NCI-H748 treated with DMSO at 0.1 percent for 48 hours (cell line): ENCODE measurements around the gene CLTCL1.
"Not testable (repeated sequence)": the region's sequence is repeated elsewhere in the genome, so short reads cannot be mapped to it uniquely, and the experiment has no call there.

Experiments
- DNase-seq: peaks from one replicate; lab custom pipeline; 2025; lab: John Stamatoyannopoulos, UW

CLTCL1 gene

DNA sequence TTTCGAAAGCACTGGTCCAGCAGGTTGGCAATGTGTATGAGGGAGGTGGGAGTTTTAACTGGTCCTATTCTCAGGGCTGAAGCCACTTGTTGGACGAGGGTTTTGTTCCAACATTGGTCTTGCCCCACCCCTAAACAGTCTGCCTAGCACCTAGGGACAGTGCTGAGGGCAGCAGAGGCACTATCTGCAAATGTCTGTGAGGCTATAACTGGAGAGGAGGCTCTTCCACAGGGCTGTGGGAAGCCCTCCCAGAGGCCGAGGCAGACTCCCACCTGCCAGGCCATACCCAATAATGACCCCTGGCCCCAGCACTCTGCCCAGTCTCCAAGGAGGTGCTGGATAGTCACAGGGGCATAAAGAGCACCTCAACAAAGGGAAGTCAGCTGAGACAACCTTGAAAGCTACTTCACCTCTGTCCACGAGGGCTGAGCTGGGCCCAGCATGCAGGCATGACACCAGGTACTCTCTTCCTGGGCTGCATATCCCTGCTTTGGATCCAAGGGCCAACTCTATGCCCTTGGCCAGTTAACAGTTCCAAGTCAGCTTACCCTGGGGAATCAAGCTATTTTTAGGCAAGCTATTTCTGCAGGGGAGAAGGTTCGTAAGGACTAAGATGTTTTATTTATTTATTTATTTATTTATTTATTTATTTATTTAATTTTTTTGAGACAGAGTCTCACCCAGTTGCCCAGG lies 72.8 kb downstream of the CLTCL1 start:
- no peak for DNase-seq

DNA sequence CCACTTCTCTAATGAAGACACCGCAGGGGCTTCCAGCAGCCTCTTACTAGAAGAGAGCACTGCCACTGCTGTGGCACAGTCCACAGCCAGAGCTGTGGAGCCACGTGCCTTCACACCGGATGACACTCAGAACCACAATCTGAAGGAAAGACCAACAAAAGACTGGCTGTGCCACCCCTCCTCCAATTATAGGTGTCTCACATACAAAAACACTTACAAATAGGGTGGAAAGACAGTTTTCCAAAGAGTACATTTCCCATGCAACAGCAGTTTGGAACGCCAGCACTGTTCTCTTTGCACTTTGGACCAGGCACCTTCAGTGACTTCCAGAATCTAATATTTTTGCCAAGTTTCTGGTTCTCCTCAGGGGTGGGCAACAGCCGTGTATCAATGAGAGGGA lies 74.9 kb downstream of the CLTCL1 start:
- no peak for DNase-seq

DNA sequence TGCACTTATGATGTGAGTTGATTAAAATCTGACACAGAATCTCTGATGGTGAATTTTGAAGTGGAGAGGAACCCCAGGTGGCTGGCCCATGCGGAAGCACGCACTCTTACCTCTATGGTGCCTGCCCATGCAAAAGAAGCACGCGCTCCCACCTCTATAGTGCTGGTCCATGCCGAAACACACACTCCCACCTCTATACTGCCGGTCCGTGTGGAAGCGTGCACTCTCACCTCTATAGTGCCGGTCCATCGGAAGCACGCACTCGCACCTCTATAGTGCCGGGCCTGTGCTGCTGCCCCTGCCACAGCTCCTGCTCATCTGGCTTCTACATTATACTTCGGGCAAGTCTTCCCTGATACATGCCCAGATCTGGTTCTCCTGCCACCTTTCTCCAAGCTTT lies 76.2 kb downstream of the CLTCL1 start:
- DNase-seq: no peak

DNA sequence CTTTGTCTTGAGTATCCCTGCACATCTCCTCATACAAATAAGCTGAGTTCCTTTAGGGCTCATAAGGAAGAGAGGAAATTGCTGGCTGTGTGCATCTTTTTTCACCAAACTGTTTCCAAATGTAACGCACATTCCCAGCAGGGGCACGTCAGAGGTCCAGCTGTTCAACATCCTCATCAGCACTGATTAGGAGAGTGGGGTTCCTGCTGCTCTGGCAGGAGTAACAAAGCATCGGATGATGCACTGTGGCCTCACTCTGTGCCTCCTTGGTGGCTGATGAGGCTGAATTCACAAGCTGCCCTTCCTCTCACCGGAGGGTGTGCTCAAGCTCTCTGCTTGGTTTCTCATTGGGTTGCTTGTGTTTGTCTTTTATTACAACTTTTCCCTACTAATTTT lies 77.4 kb downstream of the CLTCL1 start:
- no peak for DNase-seq

DNA sequence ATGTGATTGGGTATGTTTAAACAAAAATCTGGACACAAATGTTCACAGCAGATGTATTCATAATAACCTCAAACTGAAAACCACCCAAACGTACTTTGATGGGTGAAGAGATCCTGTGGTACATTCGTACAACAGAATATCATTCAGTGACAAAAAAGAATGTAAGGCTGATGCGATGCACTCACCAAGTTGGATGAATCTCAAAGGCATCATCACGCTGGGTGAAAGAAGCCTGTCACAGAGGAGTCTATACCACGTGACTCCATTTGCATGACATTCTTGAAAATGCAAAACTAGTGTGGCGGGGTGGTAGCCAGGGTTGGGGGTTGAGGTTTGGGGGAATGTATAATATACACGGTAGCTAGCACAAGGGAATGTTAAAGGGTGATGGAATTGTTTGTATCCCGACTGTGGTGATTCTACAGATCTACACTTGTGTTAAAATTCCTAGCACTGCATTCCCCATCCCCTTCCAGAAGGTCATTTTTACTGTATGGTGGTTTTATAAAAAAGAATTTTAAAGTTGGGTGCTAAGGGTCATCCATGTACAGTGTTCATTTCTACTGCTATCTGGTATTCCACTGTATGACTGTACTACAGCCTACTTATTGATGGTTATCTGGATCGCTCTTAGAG lies 78.0 kb downstream of the CLTCL1 start:
- DNase-seq: no peak

DNA sequence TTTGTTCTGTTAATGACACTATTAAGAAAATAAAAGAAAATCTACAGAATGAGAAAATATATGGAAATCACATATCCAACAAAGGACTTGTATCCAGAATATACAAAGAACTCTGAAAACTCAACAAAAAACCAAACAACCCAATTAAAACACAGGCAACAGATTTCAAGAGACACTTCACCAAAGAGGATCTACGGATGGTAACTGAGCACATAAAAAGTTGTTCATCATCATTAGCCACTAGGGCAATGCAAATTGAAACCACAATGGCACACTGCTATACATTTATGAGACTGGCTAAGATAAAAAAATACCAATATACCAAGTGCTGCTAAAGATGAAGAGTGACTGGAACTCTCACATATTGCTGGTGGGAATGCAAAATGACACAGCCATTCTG lies 78.5 kb downstream of the CLTCL1 start:
- no peak for DNase-seq

DNA sequence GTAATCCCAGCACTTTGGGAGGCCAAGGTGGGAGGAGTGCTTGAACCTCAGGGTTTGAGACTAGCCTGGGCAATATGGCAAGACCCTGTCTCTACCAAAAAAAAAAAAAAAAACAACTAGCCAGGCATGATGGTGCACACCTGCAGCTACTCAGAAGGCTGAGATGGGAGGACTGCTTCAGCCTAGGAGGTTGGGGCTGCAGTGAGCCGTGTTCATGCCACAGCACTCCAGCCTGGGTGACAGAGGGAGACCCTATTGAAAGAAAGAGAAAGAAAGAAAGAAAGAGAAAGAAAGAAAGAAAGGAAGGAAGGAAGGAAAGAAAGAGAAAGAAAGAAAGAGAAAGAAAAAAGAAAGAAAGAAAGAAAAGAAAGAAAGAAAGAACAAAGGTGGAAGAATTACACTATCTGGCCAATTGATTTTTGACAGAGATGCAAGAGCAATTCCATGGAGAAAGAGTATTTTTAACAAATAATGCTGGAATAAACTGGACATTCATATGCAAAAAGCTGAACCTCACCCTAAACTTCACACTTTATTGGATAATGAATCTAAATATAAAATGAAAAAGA lies 79.1 kb downstream of the CLTCL1 start:
- DNase-seq: no peak

DNA sequence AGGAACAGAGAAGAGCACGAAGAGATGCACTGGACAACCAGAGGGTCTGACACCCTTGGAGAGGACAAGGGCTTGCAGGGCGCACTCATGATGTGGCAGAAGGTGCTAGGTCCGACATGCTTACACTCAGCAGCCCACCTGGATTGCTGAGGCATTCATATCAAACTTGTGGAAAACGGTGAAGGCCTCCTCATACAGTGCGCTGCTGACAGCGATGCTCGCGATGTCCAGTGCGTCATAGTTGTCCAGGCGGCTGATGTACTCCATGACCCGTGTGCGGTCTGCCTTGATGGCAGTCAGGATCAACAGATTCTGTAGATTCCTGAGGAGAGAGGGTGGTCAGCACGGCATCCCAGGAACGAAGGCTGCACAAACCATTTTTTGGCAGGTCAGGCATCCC lies 81.3 kb downstream of the CLTCL1 start:
- DNase-seq: no peak

DNA sequence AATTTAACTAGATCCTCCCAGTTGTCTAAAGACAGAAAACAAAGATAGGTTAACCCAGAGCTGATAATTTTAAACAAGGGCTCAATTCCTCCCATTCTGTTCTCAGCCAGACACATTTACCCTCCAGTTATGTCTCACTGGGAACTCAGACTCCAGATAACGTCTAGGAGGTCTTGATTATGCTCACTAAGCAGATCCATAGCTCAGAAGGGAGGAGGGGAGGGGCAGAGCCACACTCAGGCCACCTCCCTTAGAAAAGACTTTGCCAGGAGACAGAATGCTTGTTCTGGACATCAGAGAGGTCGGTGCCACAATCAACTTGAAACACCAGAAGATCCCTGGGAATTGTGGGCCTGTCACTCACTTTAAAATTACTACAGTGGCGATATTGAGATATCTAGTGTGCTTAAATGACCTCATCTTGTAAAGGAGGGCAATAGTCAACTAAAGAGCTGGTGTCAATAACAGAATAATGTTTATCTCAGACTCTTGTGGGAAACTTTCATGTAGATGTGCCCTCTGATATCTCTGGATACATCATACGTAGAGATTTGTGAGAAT lies 83.2 kb downstream of the CLTCL1 start:
- DNase-seq: no peak

DNA sequence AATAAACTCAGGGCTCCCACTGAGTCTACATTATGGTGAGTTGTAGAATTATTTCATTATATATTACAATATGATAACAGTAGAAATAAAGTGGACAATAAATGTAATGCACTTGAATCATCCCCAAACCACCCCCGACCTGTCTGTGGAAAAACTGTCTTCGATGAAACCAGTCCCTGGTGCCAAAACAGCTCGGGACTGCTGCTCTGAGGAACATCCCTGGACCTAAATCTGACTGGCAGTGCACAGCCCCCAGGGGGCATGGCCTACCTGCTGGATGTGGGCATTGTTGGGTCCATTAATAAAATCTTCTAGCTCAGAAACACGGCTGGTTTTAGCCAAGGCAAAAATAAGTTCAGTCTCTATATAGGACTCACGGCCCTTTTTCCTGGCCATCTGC lies 83.6 kb downstream of the CLTCL1 start:
- no peak for DNase-seq

DNA sequence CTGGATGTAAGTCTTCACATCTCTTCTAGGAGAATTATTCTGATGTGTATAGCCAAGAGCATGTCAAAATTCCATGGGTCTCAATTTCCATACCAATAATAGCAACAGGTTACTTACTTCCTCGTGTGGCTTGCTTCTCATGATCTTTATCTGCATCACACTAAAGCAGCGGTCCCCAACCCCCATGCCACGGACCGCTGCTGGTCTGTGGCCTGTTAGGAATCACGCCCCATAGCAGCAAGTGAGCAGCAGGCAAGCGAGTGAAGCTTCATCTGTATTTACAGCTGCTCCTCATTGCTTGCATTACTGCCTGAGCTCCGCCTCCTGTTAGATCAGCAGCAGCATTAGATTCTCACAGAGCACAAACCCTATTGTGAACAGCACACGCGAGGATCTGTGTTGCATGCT lies 84.1 kb downstream of the CLTCL1 start:
- DNase-seq: no peak

DNA sequence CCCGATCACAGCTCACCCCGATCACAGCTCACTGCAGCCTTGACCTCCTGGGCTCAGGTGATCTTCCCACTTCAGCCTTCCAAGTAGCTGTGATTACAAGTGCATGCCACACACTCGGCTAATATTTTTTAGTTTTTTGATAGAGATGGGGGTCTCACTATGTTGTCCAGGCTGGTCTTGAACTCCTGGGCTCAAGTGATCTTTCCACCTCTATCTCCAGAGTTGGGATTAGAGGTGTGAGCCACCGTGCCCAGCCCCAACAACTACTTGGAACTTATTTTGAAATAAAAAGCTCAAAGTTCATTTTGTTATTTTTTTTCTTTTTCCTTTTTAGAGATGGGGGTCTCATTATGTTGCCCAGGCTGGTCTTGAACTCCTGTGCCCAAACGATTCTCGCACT lies 85.2 kb downstream of the CLTCL1 start:
- DNase-seq: no peak

DNA sequence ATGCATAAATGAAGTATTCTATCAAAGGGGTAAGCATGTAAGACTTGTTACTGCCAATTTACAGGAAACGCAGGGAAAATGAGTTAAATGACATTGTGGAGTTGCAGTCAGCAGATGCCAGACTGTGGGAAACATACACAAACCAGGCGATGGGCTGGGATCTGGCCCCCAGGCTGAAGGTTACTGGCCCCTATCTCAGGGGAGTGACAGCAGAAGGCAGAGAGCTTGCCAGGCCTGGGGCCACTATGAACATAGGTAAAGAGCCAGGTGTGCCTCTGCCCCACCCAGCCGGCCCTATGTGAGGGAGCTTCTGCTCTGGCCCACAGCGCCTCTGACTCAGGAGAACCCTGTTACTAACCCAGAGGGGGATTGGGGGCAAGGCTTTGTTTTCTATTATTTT lies 86.9 kb downstream of the CLTCL1 start:
- no peak for DNase-seq

DNA sequence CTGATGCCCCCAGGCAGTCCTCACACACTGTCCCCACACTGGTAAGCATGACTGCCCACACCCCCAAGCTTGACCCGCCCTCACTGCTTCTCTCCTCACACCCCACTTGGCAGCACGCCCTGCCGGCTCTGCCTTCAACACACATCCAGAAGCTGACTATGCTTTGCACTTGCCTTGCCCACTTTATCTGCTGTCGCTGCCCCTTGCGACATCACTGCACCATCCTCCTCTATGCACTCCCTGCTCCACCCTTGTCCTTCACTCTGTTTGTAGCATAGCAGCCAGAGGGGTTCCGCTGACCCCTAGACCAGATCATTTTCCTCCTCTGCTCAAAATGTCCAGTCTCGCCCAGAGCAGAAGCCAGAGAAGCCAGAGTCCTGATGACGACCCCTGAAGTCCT lies 87.7 kb downstream of the CLTCL1 start:
- DNase-seq: no peak

DNA sequence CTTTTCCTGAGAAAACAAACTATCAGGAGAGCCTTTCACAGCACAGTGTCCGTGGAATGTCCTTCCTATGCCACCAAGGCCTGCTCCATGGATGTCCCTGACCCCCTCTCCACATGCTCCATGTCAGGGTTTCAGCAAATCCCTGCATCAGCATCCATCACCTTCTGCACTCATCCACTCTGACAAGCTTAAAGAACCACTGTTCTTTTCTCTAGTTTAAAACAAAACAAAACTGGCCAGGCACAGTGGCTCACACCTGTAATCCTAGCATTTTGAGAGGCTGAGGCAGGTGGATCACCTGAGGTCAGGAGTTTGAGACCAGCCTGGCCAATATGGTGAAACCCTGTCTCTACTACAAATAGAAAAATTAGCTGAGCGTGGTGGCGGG lies 88.7 kb downstream of the CLTCL1 start:
- DNase-seq: not testable (repeated sequence)

DNA sequence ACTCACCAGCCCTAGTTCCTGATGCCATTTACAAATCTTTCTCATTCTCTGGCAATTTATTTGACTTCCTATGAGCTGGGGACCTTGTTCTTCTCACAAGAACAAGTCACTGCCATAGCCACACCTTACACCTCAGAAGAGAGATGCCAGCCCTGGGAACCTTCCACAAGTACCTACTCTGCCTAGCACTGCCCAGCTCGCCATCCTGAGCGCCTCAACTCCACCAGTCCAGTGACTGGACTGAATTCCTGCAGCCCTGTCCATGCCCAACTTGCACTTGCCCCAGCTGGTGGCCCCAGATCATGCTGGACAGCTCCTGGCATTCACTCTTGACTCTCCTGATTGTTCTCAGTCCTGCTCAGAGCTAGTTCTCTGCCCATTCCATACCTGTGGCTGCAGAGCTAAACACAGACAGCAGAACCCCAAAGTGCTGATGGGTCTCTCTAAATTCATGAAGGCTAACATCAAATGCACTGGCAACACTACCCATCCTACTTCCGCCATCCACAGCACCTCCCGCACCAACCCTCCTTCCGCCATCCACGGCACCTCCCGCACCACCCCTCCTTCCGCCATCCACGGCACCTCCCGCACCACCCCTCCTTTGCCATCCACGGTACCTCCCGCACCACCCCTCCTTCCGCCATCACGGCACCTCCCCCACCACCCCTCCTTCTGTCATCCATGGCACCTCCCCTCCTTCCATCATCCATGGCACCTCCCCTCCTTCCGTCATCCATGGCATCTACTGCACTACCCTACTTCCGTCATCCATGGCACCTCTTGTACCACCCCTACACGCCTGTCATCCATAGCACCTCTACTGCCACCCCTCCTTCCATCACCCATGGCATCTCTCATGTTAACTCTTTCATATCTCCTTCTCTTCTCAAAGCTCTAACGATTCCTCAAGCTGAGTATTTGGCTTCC lies 89.4 kb downstream of the CLTCL1 start:
- DNase-seq: no peak

DNA sequence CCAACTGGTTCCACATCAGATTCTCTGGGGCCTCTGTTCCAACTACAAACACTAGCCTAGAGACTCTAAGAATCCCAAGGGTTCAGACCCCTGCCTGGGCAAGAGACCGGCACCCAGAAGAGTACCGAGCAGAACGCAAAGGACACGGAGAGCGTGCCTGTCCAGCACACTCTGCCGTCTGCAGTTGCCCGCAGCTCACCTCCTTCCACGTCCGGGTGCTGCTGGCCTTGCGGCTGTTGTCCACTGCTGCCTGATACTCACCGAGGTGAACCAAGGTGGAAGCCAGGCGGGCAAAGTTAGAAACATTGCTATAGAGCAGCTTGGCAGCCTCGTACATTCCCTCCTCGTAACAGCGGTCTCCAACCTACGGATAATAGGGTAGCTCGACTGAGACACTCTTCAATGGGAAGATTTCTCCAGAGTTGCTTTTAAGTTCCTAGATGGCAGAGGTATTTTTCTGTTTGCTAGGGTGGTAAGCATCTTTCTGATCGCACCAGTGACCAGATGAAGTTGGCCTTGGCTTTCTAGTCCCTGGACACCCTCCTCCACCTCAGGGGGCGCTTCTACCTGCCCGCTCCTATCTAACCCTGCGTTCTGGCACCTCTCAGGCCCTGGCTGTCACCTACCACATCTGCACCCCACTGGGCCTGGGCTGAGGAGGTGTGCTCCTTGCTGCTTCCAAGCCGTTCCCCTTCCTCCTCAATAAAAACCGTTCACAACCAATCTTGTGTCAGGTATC lies 90.2 kb downstream of the CLTCL1 start:
- no peak for DNase-seq

DNA sequence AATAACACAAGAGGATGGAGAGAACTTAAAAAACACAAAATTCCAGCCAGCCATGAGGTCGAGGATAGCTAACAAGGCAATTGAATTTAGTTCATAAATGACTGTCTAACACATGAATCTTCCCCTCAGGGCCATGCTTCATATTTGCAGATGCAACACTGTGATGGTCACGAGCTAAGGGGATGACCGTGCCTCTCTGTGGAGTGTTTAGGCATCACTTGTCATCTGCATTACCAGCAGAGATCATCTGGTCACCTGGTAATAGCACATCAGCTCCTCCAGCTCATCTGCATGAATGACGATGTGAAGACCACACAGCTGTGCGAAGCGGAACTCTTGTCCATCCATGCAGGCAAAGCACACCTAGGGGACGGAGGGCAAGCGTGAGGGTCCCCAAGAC lies 92.0 kb downstream of the CLTCL1 start:
- no peak for DNase-seq

DNA sequence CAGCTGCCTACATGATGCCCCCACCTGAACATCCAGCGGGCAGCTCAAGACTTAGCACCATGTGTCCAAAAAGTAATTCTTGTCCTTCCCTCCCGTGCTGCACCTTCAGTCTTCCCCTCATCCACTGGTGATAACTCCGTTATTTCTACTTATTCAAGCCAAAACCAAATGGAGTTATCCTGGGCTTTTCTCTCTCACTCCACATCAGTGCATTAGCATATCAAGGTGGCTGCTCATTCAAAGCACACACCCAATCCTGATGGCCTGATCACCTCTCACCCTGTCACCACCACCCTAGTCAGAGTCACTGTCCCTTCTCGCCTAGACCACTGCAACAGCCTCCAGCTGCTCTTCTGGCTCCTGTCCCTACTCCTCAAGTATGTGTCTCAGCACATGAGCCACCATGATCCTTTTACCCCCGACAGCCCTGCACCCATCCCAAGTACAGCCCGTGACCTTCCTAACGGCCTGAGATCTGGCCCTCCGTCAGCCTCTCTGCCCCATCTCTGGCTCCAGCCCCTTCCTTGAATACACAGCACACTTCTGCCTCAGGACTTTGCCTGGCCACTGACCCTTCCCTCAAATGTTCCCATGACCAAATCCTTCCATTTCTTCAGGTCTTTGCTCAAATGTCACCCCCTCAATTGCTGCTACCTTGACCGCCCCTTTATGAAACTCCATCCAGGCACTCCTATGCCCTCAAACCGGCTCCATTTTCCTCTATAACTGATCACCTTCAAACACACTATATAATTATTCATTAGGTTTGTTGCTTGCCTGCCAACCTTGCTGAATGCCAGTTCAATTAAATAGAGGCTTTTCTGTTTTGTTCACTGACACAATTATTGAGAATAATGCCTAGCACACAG lies 93.3 kb downstream of the CLTCL1 start:
- no peak for DNase-seq

DNA sequence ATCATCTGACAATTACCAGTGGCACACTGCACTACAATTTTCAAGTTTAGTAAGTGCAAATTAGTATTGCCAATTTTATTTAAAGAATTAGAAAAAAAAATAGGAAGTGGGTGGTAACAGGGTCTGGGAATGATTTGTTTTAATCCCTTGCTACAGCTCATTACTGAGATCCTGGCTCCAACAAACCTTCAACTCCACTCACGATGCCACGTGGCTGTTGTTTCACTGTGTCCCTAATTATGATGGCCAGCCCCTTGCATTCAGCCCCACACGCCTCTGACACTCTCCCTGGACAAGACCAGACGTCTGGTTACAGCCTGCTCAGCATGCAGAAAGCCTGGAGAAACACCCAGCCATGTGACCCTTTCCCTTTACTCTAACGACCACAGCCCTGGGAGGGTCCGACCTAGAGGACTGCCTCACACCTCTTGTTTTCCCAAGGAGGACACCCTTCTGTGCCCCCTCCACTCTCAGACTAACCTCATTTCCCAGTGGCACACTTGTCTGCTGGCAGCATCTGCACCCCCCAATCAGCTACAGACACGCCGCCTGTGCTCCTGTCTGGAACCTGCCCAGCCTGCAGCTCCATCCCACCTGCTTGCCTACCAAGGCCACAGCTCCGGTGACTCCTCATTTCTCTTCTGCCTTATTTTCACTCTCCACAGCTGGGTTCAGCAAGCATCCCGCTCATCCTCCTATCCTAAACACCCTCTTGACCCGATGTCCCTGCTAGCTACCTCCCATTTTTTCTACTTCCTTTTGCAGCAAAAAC lies 94.5 kb downstream of the CLTCL1 start:
- no peak for DNase-seq
